ENCODE data around the gene CNBD2.
"Not testable (repeated sequence)": the region's sequence is repeated elsewhere in the genome, so short reads cannot be mapped to it uniquely, and the experiment has no call there.

The CNBD2 gene

DNA sequence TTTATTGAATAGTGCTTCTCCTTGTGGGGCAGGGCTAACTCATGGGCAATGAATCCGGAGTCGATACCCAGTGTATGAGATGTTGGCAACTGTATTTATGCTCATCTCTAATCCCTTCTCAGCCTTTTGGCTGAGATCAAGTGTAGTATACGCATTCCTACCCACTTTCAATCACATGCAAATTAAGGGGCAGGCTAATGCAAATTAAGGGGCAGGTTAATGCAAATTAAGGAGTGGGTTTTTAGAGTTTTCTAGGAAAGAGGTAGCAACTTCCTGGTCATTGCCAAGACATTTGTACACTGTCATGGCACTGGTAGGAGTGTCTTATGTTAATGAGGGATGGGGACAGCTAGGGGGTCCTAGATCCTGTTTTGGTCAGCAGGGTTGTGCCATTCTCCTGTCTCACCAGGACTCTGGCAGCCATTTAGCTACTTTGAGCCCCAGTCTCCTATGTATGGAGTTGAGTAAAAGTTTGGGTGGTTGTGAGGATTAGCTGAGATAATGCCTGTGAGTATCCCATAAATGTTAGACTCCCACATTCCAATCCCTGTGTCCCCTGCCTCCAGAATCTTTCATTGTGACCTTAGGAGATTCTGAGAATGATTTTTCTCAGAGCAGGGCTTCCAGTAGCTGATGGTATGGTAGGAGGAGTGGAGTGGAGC lies at the start of gene CNBD2:
CNBD2 (plus strand) TSS at position 612 of the 662 bp plus-strand sequence. CDS start 173 bp downstream, outside the sequence.
- DNase-seq = no peak

DNA sequence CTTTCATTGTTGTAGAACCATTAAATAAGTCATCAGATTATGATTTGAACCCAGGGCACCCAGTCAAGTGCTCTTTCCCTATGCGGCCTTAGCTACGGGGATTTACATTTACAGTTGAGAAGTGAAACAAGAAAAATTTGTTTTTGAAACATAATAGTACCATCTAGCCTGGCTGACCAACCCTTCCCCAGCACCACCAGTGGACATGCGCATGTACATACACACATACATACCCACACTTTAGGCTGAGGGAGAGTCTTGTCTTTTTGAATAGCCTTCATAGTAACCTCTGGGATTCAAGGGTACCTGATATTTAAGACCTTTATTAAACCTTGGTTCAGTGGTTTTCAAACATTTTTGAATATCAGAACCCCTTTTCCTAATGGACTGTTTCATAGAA lies 47.9 kb upstream of the CNBD2 start:
- DNase-seq = no peak

DNA sequence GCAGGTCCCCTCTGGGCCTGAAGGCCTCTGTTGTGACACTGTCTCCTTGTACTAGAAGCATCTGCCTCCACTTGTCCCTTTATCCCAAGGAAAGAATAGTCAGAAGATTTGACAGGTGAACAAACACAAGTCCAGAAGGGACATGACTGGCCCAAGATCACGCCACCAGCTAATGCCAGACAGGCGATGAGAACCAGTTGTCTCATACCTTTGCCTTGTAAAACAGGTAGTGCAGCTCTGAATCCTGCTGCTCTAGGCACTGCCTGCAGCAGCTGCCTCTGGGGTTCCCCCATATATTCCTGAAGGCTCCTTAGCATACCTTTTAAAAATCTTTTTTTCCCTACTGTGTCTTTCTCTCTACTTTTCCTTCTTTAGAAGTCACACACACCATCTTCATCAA lies 39.1 kb upstream of the CNBD2 start:
- DNase-seq = no peak

DNA sequence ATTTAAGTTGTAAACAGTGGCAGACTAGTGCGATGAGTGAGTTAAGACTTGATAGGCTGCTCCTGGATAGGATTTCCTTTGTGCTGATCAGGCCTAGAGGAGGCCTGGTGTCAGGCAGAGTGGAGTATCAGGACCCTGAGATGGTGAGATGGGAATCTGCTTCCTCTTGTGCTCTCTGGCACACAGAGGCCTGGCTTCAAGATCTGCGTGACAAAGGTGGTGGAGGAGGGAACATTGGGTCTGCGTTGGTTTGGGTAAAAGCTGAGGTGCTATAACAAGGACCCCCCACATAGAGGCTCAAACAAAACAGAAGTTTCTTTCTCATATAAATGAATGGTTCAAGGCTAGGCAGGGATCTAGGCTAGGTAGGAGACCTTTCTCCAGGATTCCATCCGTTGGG lies 34.3 kb upstream of the CNBD2 start:
- no peak for DNase-seq

DNA sequence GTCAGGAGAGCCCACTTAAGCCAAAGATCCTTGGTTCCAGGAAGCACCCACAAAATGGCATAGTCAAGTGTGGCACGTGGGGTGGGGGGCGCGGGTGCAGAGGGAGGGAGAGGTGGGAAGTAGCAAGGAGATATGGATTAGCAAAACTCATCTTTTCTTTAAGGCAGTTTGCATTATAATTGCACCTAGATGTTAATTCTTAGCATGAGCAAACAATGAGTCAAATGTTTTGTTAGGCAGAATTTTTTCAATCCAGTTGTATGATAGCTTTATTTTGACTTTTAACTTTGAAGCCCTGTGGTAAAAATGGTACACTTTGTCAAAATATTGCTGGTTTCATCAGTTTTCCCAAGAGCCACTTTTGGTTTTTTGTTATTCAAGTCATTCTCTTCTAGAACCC lies 29.1 kb upstream of the CNBD2 start:
- DNase-seq = no peak

DNA sequence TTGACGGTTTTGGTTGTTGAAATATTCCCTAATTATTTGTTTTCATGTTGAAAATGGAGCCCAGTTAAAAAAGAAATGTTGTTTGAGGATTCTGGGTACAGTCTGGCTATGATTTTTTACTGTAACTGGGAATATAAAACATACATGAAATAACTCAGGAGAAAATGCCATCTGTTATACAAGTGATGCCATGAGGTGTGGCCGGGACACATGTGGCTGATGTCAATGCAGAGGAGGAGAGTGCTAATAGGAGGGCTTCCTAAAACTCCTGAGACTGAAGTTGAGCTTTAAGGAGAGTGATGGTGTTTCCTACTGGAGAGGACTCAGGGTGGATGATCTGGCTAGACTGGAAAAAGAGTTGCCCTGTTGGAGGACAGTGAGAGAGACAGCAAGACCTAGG lies 26.8 kb upstream of the CNBD2 start:
- DNase-seq = no peak

DNA sequence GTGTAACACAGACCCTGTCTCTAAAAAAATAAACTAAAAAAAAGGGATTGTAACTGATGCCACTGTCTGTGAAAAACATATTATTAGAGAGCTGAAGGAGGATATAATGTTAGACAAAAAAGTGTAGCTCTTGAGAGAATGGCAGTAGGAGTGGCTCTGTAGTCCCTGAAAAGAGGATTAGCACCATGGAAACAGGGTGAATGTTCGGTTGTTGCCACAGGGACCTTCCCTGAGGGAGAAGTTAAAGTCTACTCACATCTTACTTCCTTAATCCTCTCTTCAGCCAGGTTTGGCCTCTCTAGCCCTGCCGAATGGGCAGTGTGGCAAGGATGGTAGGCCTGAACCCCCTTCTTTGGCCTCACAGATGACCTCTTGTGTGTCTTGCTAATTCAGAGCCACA lies 26.1 kb upstream of the CNBD2 start:
- DNase-seq = no peak

DNA sequence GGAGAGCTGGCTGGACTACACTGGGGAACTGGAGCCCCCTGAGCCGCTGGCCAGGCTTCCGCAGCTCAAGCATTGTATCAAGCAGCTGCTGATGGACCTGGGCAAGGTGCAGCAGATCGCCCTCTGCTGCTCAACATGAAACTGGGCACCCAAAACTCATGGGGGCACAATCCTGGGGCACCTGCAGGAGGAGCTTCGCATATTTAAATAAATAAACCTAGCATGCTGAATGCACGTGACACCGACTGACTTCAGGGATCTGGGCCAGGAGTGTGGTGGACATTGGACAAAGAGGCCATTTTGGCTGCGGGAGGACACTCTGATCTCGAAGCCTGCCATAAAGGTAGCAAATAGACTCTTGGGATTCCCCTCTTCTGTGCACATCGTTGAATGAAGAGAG lies 20.9 kb upstream of the CNBD2 start:
- DNase-seq = peak in 1 of 2 donors; percentile 1

DNA sequence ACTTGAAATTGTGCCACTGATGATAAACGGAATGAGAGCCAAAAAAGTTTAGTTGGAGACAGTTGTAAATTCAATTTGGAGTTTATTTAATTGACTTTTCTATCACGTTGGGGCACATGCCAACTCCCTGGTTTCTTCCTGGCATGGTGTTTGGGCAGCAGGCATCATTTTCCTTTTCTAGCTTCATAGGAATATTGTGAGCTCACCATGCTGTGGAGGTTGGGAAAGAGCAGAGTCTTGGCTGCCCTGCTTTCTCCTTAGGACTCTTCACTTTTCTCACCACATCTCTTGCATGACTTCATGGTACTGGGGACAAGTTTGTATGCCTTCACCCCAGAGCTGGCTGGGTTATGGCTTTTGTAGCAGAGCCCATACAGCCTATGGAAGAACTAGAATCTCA lies 20.5 kb upstream of the CNBD2 start:
- DNase-seq = no peak

DNA sequence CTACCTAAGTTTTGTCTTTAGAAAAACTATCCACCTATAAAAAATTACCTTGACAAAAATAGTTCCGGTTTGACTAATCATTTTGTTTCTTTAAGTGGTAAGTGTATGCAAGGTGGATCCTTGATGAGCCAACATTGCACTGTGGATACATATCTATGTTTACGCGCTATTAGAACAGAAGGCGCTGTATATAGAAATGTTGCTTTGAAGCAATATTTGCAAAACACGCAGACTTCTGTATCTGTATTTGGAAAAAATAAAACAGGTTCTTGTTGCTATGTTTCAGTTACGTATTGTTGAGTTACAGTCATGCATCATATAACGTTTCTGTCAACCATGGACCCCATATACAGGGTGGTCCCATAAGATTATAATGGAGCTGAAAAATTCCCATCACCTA lies 18.3 kb upstream of the CNBD2 start:
- no peak for DNase-seq

DNA sequence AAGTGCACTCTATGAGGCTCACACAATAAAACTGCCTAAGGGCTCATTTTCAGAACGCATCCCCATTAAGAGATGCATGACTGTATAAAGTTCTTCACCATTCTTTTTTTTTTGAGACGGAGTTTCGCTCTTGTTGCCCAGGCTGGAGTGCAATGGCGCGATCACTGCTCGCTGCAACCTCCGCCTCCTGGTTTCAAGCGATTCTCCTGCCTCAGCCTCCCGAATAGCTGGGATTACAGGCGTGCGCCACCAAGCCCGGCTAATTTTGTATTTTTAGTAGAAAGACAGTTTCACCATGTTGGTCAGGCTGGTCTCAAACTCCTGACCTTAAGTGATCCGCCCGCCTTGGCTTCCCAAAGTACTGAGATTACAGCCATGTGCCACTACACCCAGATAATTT lies 16.3 kb upstream of the CNBD2 start:
- DNase-seq = not testable (repeated sequence)

DNA sequence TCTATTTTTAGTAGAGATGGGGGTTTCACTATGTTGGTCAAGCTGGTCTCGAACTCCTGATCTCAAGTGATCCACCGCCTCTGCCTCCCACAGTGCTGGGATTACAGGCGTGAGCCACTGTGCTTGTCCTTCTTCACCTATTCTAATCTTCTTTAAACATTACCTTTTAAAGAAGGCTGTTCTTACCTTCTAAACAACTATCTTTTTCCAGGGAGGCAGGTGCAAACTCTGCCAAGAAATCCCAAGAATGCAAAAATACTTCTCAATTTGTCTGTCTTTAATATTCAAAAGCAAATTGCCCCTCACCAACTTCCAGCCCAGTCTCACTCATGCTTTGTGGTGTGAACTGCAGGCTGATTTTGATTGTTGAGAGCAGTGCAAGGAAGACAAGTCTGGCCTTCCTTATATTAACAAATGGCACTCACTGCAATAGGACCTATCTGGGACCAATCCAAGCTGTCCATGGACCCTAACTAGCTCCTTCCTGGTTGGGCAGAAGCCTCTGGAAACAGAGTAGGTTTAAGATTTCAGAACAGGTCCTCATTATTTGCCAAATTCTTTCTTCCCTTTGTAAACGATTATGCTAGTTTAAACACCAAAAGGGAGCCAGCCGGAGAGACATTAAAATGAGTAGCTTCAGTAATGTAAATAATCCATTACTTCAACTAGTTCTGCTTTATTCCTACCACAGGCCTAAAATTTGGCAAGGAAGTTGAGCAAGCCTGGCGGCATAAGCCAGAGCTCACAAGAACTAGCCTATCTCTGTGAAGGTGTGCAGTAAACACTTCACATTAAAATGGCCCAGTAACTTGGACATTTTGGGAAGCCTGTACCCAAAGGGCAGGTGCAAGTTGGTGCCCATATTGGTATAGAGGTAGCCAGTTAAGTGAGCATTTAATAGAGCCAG lies 15.7 kb upstream of the CNBD2 start:
- DNase-seq = no peak

DNA sequence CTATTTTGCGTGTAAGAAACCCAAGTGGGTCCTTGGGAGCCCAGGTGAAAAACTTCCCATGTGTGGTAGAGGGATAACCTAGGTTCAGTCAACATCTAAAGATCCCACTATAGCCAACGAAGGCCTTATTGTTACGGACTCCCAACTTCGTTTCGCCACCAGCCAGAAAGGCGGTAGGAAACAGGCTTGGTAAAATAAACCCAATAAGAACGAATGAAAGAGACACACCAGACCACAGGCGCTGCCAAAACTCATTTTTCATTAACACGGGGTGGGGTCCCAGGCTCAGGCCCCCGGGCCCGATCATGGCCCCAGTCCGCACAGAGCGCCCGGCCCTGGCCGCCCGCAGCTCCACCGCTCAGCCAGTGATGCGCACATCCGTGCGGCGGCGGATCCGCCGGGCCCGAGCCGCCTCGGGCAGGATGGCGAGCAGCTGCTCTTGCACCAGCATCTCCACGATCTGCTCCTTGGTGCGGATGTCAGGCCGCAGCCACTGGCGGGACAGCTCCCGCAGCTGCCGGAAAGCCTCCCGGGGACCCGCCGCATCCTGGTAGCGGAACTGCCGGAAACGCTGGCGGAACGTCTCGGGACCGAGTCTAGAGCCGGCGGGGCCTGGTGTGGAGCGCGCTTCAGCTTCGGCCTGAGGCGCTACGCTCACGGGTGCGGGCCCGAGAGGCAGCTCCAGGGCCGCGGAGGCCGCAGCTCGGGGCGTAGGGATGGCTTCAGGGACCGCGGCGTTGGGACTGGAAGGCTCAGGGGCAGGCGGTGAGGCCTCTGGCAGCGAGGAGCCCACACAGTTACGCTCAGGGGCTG lies 14.8 kb upstream of the CNBD2 start:
- DNase-seq = peak in 1 of 2 donors; percentile 54

DNA sequence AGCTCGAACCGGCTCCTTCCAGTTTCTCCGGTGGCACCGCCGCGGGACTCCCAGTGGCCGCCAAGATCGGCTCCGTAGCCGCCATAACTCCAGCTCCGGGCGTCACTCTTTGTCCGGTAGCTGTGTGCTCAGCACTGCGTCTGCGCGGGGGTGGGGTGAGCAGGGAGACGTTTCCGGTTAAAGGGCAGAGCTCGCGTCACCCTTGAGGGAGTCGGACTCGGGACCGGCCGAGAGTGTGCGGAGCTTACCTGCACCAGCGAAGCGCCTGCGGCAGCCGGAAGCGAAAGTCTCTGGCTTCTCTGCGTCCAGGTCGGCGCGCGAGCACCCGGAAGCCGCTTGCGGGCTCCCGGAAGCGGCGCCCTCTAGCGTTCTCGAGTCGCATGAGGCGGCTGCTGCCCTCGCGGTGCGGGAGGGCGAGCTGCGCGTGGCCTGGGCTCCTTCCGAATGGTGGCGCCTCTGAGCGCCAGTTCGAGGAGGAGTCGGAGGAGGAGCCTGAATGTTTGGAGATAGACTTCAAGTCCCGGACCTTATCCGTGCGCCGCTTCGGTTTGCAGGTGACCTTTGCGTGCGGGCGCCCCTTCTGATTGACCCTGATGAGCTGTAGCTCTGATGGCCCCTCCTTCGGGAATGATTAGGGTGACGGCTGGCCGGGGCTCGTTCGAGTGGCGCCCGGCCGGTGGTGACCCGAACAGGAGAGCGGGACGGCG lies 14.0 kb upstream of the CNBD2 start, which contains the start of gene SCAND1:
SCAND1 (minus strand) TSS at position 303 of the 707 bp plus-strand sequence; CDS start at position 85, 218 bp downstream.
- DNase-seq = peak; percentile 95 to 97

DNA sequence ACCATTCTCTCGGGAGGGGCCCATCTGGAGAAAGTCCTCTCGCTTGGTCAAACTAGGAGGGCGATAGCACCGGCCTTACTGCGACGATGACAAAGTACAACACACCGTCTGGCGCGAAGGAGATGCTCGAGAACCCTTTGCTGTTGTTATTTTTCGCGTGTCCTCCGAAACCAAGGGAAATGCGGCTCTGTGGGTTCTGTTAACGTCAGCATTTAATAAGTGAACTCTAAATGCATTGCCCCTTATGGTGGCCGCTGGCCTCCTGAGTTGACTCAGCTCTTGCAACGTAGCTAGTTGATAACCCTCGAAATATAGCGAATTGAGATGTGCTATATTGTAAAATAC lies 13.5 kb upstream of the CNBD2 start:
- peak in 1 of 2 donors; percentile 52 for DNase-seq

DNA sequence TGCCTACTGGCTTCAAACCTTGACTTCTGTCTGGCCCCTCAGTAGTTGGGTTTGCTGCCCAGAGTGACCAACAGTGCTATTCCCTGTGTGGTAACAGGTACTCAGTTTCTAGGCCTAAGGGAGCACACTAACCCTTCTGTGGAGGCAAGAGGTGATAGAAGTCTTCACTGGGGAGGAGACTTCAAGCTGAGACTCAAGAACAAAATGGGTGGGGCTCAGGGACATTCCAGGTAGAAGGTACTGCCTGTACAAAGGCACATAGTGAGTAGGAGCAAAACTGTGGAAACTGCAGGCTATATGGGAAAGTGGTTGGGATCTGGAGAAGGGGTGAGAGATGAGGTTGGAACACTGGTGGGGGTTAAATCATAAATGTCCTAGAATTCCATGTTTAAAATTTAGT lies 11.8 kb upstream of the CNBD2 start:
- no peak for DNase-seq

DNA sequence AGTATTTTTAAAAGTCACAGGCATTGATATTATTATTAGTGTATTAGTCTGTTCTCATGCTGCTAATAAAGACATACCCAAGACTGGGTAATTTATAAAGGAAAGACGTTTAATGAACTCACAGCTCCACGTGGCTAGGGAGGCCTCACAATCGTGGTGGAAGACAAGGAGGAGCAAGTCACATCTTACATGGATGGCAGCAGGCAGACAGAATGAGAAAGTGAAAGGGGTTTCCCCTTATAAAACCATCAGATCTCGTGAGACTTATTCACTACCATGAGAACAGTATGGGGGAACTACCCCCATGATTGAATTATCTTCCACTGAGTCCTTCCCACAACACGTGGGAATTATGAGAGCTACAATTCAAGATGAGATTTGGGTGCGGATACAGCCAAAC lies 9.1 kb upstream of the CNBD2 start:
- DNase-seq = not testable (repeated sequence)

DNA sequence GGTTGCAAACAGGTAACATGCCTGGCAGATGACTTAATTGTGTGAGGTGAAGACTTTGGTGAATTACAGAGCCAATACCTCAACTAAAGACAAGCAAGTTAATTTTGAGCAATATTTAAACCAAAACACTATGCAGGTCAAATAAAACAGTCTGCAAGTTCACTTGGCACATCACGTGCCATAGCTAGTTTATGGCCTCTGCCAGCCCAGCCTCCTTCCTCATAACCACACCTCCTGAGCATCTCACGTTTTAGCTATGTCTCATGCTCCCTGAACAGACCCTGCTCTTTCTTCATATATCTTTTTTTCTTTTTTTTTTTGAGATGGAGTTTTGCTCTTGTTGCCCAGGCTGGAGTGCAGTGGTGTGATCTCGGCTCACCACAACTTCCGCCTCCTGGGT lies 4.5 kb upstream of the CNBD2 start:
- DNase-seq = no peak

DNA sequence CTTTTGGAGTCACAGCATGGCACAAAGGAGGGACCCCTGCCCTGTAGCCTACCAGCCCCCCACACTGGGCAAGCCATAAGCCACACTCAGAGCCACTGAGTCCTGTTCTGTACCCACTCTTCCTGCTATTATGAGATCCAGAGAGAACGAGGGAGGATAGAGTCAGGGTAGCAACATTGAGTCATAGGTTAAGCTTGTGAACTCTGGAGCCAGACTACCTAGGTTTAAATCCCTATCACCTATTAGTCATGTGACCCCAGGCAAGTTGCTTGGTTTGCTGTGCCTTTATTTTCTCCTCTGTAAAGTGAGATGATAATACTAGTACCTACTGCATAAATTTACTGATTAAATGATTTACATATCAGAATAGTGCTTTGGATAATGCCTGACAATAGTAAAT lies 540 bp downstream of the CNBD2 start:
- DNase-seq = no peak

DNA sequence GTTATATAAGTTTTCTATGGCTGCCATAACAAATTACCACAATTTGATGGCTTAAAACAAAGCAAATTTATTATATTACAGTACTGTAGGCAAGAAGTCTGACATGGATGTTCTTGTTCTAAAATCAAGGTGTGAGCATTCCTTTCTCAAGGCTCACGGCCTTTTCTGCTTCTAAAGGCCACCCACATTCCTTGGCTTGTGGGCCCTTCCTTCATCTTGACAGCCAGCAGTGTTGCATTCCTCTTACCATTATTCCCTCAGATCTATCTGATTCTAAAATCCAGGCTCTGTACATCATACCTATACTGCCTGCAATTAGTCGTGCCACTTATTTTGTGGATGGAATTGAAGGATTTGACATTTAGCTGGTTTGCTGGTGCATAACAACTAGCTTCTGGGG lies 3.6 kb downstream of the CNBD2 start:
- no peak for DNase-seq

DNA sequence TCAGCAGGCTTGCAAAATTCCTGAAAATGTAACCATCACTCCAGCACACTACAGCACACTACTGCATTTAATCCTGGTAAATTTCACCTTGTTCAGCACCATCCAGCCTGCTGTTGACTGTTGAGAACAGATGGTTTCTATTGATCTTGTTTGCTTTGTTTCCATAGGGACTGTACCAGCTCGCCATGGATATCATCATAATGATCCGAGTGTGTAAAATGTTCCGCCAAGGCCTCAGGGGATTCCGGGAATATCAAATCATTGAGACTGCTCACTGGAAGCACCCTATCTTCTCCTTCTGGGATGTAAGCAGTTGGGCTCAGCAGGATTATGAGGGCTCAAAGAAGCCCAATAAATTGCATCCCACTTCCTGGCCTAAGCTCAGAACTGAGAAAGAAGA lies 4.1 kb downstream of the CNBD2 start:
- peak in 1 of 2 donors; percentile 10 for DNase-seq

DNA sequence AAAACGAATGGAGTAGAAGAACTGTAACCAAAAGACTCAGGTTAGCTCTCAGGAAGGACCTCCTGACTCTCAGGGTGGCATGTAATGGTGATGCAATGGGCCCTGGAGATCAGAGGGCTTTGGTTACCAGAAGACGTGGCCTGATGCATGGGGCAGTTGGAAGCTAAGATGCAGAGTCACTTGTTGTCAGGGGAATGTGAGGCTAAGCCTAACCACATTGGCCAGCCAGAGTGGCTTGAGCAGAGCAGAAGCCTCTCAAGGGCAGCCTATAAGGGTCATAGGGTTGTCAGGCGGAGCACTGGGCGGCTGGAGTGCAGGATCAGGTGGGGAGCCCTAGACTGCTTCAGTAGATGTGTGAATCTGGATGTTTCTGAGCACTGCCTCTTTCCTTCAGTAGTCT lies 5.9 kb downstream of the CNBD2 start:
- no peak for DNase-seq

Measured in hippocampal formation (tissue), 2 donors.